Bronchial epithelial cell (primary cell): Measurements from ENCODE around the gene IGFL2. TPM values are rescaled to one million over a fixed set of nuclear protein-coding genes. Genes with fewer than 3 reads are reported as not detected.
A peak's percentile ranks its signal among the peaks of the same experiment; 100 is the strongest.

Source experiments
- DNase-seq: peaks from one replicate; pipeline ENCODE4 v3.0.0-alpha.2; 2010; ENCODE audit warnings: low read depth
- FAIRE-seq: peaks from 2 replicates; lab custom pipeline; 2011; peaks lifted over from hg19 to GRCh38; lab: Jason Lieb, UNC
- H3K27me3 ChIP-seq: 2 replicates; pipeline ENCODE4 v1.5.1; 2011; ENCODE audit warnings: low read length; ENCODE audit not compliant: control insufficient read depth, insufficient read depth
- H3K36me3 ChIP-seq: 2 replicates; pipeline ENCODE4 v1.5.1; 2011; ENCODE audit warnings: low read length; ENCODE audit not compliant: control insufficient read depth, insufficient read depth
- H3K4me3 ChIP-seq: 2 replicates; pipeline ENCODE4 v1.5.1; 2011; ENCODE audit warnings: mild to moderate bottlenecking, low read depth, low read length, control low read depth
- total RNA-seq: library from RNA; depleted of rRNA; stranded (reverse); fragments of >200 nt; gene quantifications from 2 replicates; pipeline ENCODE4 v1.2.1, GENCODE V29; 2014
- TF ChIP-seq, protein P1 (sequence below): IDR thresholded peaks from 2 replicates; pipeline ENCODE4 v1.5.1; 2011; ENCODE audit warnings: mild to moderate bottlenecking, moderate library complexity, low read length, control low read depth, inconsistent platforms; ENCODE audit not compliant: insufficient read depth, severe bottlenecking

Gene IGFL2
- total RNA-seq, 1 donor from 2014 or later, result not detected

DNA sequence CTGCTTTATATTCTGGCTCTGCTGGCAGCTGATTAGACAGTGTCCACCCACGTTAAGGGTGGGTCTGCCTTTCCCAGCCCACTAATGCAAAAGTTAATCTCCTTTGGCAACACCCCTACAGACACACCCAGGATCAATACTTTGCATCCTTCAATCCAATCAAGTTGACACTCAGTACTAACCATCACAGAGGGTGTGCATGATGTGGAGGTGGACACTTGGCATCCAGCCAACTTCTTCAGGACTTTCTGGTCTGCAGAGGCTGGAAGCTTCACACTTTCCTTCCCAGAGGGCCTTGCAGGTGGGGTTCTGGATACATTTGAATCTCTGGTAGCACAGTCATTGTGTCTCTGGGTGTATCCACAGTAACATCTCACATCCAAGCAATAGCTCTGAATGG, 62.6 kb downstream of the IGFL2 start:
- Histone ChIP-seq H3K27me3 (no peaks in the 10 kb centered on the region), H3K36me3 (no peaks in the 10 kb centered on the region), H3K4me3 (no peak overlapping the region)
- no peak for DNase-seq
- TF ChIP-seq, protein P1, sequence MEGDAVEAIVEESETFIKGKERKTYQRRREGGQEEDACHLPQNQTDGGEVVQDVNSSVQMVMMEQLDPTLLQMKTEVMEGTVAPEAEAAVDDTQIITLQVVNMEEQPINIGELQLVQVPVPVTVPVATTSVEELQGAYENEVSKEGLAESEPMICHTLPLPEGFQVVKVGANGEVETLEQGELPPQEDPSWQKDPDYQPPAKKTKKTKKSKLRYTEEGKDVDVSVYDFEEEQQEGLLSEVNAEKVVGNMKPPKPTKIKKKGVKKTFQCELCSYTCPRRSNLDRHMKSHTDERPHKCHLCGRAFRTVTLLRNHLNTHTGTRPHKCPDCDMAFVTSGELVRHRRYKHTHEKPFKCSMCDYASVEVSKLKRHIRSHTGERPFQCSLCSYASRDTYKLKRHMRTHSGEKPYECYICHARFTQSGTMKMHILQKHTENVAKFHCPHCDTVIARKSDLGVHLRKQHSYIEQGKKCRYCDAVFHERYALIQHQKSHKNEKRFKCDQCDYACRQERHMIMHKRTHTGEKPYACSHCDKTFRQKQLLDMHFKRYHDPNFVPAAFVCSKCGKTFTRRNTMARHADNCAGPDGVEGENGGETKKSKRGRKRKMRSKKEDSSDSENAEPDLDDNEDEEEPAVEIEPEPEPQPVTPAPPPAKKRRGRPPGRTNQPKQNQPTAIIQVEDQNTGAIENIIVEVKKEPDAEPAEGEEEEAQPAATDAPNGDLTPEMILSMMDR, result no peak
- peak; percentile 13 for FAIRE-seq

Other genes starting within 250 kb of the IGFL2 start
- 0.53 and 0.90 TPM in 2 replicates for gene MYPOP, start 245.6 kb upstream of the IGFL2 start, total RNA-seq
- not detected in 2 replicates for gene NANOS2, start 233.5 kb upstream of the IGFL2 start, total RNA-seq
- not detected in 2 replicates for gene NOVA2, start 174.4 kb upstream of the IGFL2 start, total RNA-seq
- 10.3 and 12.9 TPM in 2 replicates for gene CCDC61, start 152.8 kb upstream of the IGFL2 start, total RNA-seq
- gene PGLYRP1, start 125.2 kb upstream of the IGFL2 start, total RNA-seq, result not detected in 2 replicates
- gene IGFL4, start 107.2 kb upstream of the IGFL2 start, total RNA-seq, result not detected in 2 replicates
- gene IGFL3, start 23.6 kb upstream of the IGFL2 start, total RNA-seq, result not detected in 2 replicates
- not detected in 2 replicates for gene IGFL1, start 81.5 kb downstream of the IGFL2 start, total RNA-seq
- gene HIF3A, start 148.8 kb downstream of the IGFL2 start, total RNA-seq, result 0.13 and 0.53 TPM in 2 replicates
- gene PPP5C, start 198.8 kb downstream of the IGFL2 start, total RNA-seq, result 31.3 and 45.2 TPM in 2 replicates